IMR-90 (cell line): ENCODE measurements around the gene GPR39. TPM values are rescaled to one million over a fixed set of nuclear protein-coding genes. Genes with fewer than 3 reads are reported as not detected.
"Not testable (repeated sequence)": the region's sequence is repeated elsewhere in the genome, so short reads cannot be mapped to it uniquely, and the experiment has no call there.

ENCODE experiments used
- ATAC-seq: fragments of 200-7000 bp; cut with Tn5 transposase; 2 replicates; pipeline ENCODE4 v1.9.1; 2020; ENCODE audit warnings: low read depth, mild to moderate bottlenecking, moderate library complexity
- BruUV-seq: library from RNA; stranded (reverse); fragments of 400-500 nt; replicated peaks from 2 replicates; lab custom pipeline; 2021; lab: Mats Ljungman, UMichigan
- CTCF ChIA-PET: fragments of 300-600 bp; formaldehyde crosslinking; extraction: SDS; loops from one replicate; lab custom pipeline; 2021; ENCODE audit warnings: antibody characterized with exemption; lab: Yijun Ruan, JAX
- POLR2A ChIA-PET: fragments of 300-600 bp; sonication (Branson Sonifier 250); formaldehyde crosslinking; loops from one replicate; lab custom pipeline; 2022; ENCODE audit warnings: antibody characterized with exemption; ENCODE audit not compliant: unreplicated experiment; lab: Charles Lee
- DNase-seq: peaks from one replicate; pipeline ENCODE4 v3.0.0; 2013
- H2AFZ ChIP-seq: replicated peaks from 2 replicates; pipeline ENCODE3; 2013; ENCODE audit warnings: low read length, mild to moderate bottlenecking; ENCODE audit not compliant: poor library complexity
- H2AK5ac ChIP-seq: 2 replicates; pipeline ENCODE4 v1.6.1; 2013; ENCODE audit warnings: low read depth, low read length, inconsistent platforms
- H2AK9ac ChIP-seq: replicated peaks from 2 replicates; pipeline ENCODE3; 2013; ENCODE audit warnings: mild to moderate bottlenecking, low read depth, low read length, moderate library complexity; ENCODE audit not compliant: poor library complexity
- H2BK120ac ChIP-seq: 2 replicates; pipeline ENCODE4 v1.6.1; 2013; ENCODE audit warnings: low read depth, low read length, inconsistent platforms
- H2BK15ac ChIP-seq: 3 replicates; pipeline ENCODE4 v1.6.1; 2013; ENCODE audit warnings: low read depth, low read length, inconsistent platforms
- H2BK20ac ChIP-seq: 2 replicates; pipeline ENCODE4 v1.6.1; 2013; ENCODE audit warnings: low read depth, mild to moderate bottlenecking, inconsistent platforms, low read length, moderate library complexity
- H2BK5ac ChIP-seq: 2 replicates; pipeline ENCODE4 v1.6.1; 2013; ENCODE audit warnings: mild to moderate bottlenecking, low read depth, low read length, inconsistent platforms; ENCODE audit not compliant: poor library complexity, severe bottlenecking
- H3K14ac ChIP-seq: replicated peaks from 2 replicates; pipeline ENCODE4 v1.6.1; 2013; ENCODE audit warnings: low read depth, low read length, inconsistent platforms
- H3K18ac ChIP-seq: 2 replicates; pipeline ENCODE4 v1.6.1; 2013; ENCODE audit warnings: low read depth, low read length, control low read depth
- H3K23ac ChIP-seq: 2 replicates; pipeline ENCODE4 v1.6.1; 2013; ENCODE audit warnings: low read depth, low read length, inconsistent platforms
- H3K27ac ChIP-seq: 2 replicates; pipeline ENCODE4 v1.5.1; 2013; ENCODE audit warnings: mild to moderate bottlenecking, control low read depth, low read length; ENCODE audit not compliant: insufficient read depth
- H3K27me3 ChIP-seq: 2 replicates; pipeline ENCODE4 v1.6.1; 2013; ENCODE audit warnings: low read length; ENCODE audit not compliant: control insufficient read depth, insufficient read depth
- H3K36me3 ChIP-seq: 2 replicates; pipeline ENCODE4 v1.6.1; 2013; ENCODE audit warnings: low read length, mixed read lengths; ENCODE audit not compliant: control insufficient read depth, insufficient read depth
- H3K4ac ChIP-seq: 2 replicates; pipeline ENCODE4 v1.6.1; 2013; ENCODE audit warnings: low read depth, low read length, inconsistent platforms
- H3K4me1 ChIP-seq: 2 replicates; pipeline ENCODE4 v1.6.1; 2013; ENCODE audit warnings: low read length, mixed read lengths; ENCODE audit not compliant: control insufficient read depth, insufficient read depth
- H3K4me2 ChIP-seq: 2 replicates; pipeline ENCODE4 v1.6.1; 2013; ENCODE audit warnings: low read depth, mild to moderate bottlenecking, control low read depth, low read length, moderate library complexity
- H3K4me3 ChIP-seq: 2 replicates; pipeline ENCODE4 v1.5.1; 2013; ENCODE audit warnings: low read depth, mild to moderate bottlenecking, control low read depth, low read length, moderate library complexity; ENCODE audit not compliant: insufficient read depth
- H3K56ac ChIP-seq: 2 replicates; pipeline ENCODE4 v1.6.1; 2013; ENCODE audit warnings: low read length, inconsistent platforms; ENCODE audit not compliant: insufficient read depth; ENCODE audit errors: extremely low read depth
- H3K79me1 ChIP-seq, 2 experiments: 2 replicates each; pipeline ENCODE4 v1.6.1; 2013; ENCODE audit warnings: low read length in 2 of 2, inconsistent platforms in 1 of 2, low read depth in 1 of 2
- H3K9ac ChIP-seq: 2 replicates; pipeline ENCODE4 v1.6.1; 2013; ENCODE audit warnings: low read depth, low read length, control low read depth
- H3K9me1 ChIP-seq: 2 replicates; pipeline ENCODE4 v1.6.1; 2013; ENCODE audit warnings: low read length, inconsistent platforms; ENCODE audit not compliant: insufficient read depth
- H3K9me3 ChIP-seq: 2 replicates; pipeline ENCODE4 v1.6.1; 2013; ENCODE audit warnings: low read length; ENCODE audit not compliant: control insufficient read depth, insufficient read depth
- H4K20me1 ChIP-seq: 2 replicates; pipeline ENCODE4 v1.6.1; 2013; ENCODE audit warnings: low read length, inconsistent platforms; ENCODE audit not compliant: insufficient read depth
- H4K5ac ChIP-seq: 2 replicates; pipeline ENCODE4 v1.6.1; 2013; ENCODE audit warnings: mild to moderate bottlenecking, low read depth, low read length, control low read depth
- H4K8ac ChIP-seq, 2 experiments: 2 replicates each; pipeline ENCODE4 v1.6.1; 2013; ENCODE audit warnings: low read depth in 2 of 2, low read length in 2 of 2, control low read depth in 1 of 2, inconsistent platforms in 1 of 2
- H4K91ac ChIP-seq: 2 replicates; pipeline ENCODE4 v1.6.1; 2013; ENCODE audit warnings: low read depth, low read length, inconsistent platforms; ENCODE audit not compliant: insufficient read depth
- WGBS, 2 experiments: methylation state at CpG; one replicate each; pipeline versions ENCODE4 v1.1.5 to v1.1.7; 2013; ENCODE audit warnings: missing lambda C conversion rate in 2 of 2; ENCODE audit not compliant: insufficient read length in 1 of 2; ENCODE audit errors: extremely low coverage in 2 of 2; 5-methylcytosine and 5-hydroxymethylcytosine counted together
- dilution Hi-C: fragments of 300-500 bp; cut with HindIII; formaldehyde crosslinking; loops from one replicate; pipeline ENCODE4 v1.14.3; 2018; ENCODE audit warnings: low sequenced_read_pairs; ENCODE audit not compliant: unreplicated experiment
- in situ Hi-C: fragments of 300-500 bp; cut with MboI; formaldehyde crosslinking; loops from 3 replicates; pipeline ENCODE4 v1.14.3; 2019; ENCODE audit warnings: low sequenced_read_pairs, inconsistent platforms, mixed read lengths
- intact Hi-C: fragments of 100-400 bp; cut with micrococcal nuclease; formaldehyde crosslinking; loops from 2 replicates; pipeline ENCODE4 v1.10.0; 2022
- polyA plus RNA-seq, 3 experiments: library from polyadenylated mRNA; depleted of rRNA; stranded (reverse); fragments of >200 nt; gene quantifications; 2 replicates each; pipeline ENCODE4 v1.2.3, GENCODE V29; 2012; ENCODE audit warnings: low replicate concordance in 1 of 3
- total RNA-seq: library from RNA; depleted of rRNA; stranded (reverse); fragments of >200 nt; gene quantifications from 2 replicates; pipeline ENCODE4 v1.2.3, GENCODE V29; 2012

GPR39 gene
- total and polyA plus RNA-seq, 2 of the 4 experiments (the other 2 are of a cell fraction): 4.4 to 9.0 TPM

- ATAC-seq (0 out of 2 replicates have a peak, but pooled peaks have one; percentile 35), DNase-seq (peak; percentile 60)
- H2AK9ac ChIP-seq, H3K27ac ChIP-seq, H2BK5ac ChIP-seq, BruUV-seq, H2BK120ac ChIP-seq, H3K4ac ChIP-seq, dilution Hi-C loops, in situ Hi-C loops, H2BK20ac ChIP-seq, H3K18ac ChIP-seq, H2AK5ac ChIP-seq, H4K91ac ChIP-seq, H3K4me2 ChIP-seq, H4K8ac ChIP-seq, H2BK15ac ChIP-seq, H3K36me3 ChIP-seq, CTCF ChIA-PET, H3K56ac ChIP-seq, H3K9me1 ChIP-seq, H4K20me1 ChIP-seq, H3K14ac ChIP-seq, H3K79me1 ChIP-seq, H3K27me3 ChIP-seq, H3K4me1 ChIP-seq, H4K5ac ChIP-seq, H3K9ac ChIP-seq, H3K23ac ChIP-seq, intact Hi-C loops, H3K4me3 ChIP-seq, POLR2A ChIA-PET, H2AFZ ChIP-seq, H3K9me3 ChIP-seq: not testable (repeated sequence)
- WGBS, 2 experiments: no CpG with 5 or more reads among the region's 1 CpG
These were observed 120.5 kb downstream of the GPR39 start for GRCh38 chr2:132537061-132537460.
